Measurements from ENCODE around the gene MIGA2. TPM values are rescaled to one million over a fixed set of nuclear protein-coding genes. Genes with fewer than 3 reads are reported as not detected.

MIGA2 gene
- total RNA-seq, 1 experiment from 2014 or later, result 23.7 TPM

DNA sequence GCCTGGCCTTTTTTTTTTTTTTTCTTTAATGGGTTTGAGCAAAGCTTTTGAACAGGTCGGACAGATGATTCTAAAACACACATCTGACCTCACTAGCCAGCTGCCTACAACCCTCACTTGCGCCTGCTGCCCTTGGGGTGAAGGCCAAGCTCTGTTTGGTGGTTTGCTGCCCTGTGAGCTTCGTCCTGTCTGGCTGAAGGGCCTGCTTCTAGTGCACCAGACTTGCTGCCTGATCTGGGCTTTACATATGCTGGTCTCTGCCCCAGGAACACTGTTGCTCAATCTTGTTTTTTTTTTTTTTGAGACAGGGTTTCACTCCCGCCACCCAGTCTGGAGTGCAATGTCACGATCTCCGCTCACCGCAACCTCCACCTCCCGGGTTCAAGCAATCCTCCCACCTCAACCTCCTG, 28.1 kb downstream of the MIGA2 start:
- RAD21 ChIA-PET (ENCODE audit: low non-redundant PET in 1 of 2, low total read pairs in 2 of 2, uncharacterized antibody in 2 of 2, unreplicated experiment in 2 of 2), result no interaction called here
- H3K4me2 ChIP-seq (ENCODE audit: low read length), result no peak overlapping the region
- 0 out of 4 replicates have a peak, but pooled peaks cover 0 to 4% of the 10 kb centered on the region in 2 experiments for H3K36me3 ChIP-seq (ENCODE audit: control insufficient read depth in 1 of 2, insufficient read depth in 2 of 2, low read length in 2 of 2)
- H3K9me2 ChIP-seq (ENCODE audit: insufficient read depth), result no peaks in the 10 kb centered on the region
- no TSS peak for BruUV-seq (replicated peaks)
- no peaks in the 10 kb centered on the region for H4K20me1 ChIP-seq (ENCODE audit: insufficient read depth)
- no peak overlapping the region for H3K27ac ChIP-seq (ENCODE audit: low read depth, low read length)
- no peak overlapping the region for H3K4me3 ChIP-seq (replicated peaks in 1 of 2; ENCODE audit: low read depth in 1 of 2, low read length in 2 of 2)
- no peaks in the 10 kb centered on the region for H3K9me3 ChIP-seq (ENCODE audit: control insufficient read depth in 1 of 2, insufficient read depth in 1 of 2, low read depth in 1 of 2, low read length in 2 of 2)
- no peaks in the 10 kb centered on the region for H3K27me3 ChIP-seq (ENCODE audit: insufficient read depth, low read length)
- CTCF ChIA-PET, result no interaction called here
- H3K79me2 ChIP-seq (ENCODE audit: insufficient read depth, low read length), result no peaks in the 10 kb centered on the region
- peaks cover 0 to 6% of the 10 kb centered on the region in 2 experiments; a peak in 2 of 4 replicates for H3K4me1 ChIP-seq (ENCODE audit: control insufficient read depth in 1 of 2, insufficient read depth in 2 of 2, low read length in 2 of 2)
- TF ChIP-seq, protein P1, sequence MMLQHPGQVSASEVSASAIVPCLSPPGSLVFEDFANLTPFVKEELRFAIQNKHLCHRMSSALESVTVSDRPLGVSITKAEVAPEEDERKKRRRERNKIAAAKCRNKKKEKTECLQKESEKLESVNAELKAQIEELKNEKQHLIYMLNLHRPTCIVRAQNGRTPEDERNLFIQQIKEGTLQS (IDR thresholded peaks at IDR 0.05), result no peak
- no peak for TF ChIP-seq ZBTB33 (IDR thresholded peaks at IDR 0.05; ENCODE audit: extremely low read depth, insufficient replicate concordance, low read length)
- TF ChIP-seq SIN3A (IDR thresholded peaks at IDR 0.05; ENCODE audit: low read depth), result no peak
- no peak for TF ChIP-seq EZH2 (IDR thresholded peaks at IDR 0.05)
- TF ChIP-seq EGR1 (IDR thresholded peaks at IDR 0.05; ENCODE audit: low read depth), result no peak
- no peak for TF ChIP-seq POLR2AphosphoS5 (IDR thresholded peaks at IDR 0.05; ENCODE audit: low read depth, low read length)
- TF ChIP-seq ZFX (IDR thresholded peaks at IDR 0.05), result no peak
- H3K9ac ChIP-seq (ENCODE audit: low read length), result no peak overlapping the region
- ATAC-seq (no peak), DNase-seq (ENCODE audit: low read depth, low spot score) (no peak)
- intact Hi-C loops (cut with micrococcal nuclease), result no loop called here
- no peak overlapping the region for H2AFZ ChIP-seq (ENCODE audit: low read depth, low read length, poor library complexity, severe bottlenecking)
- POLR2A ChIA-PET, result no interaction called here

DNA sequence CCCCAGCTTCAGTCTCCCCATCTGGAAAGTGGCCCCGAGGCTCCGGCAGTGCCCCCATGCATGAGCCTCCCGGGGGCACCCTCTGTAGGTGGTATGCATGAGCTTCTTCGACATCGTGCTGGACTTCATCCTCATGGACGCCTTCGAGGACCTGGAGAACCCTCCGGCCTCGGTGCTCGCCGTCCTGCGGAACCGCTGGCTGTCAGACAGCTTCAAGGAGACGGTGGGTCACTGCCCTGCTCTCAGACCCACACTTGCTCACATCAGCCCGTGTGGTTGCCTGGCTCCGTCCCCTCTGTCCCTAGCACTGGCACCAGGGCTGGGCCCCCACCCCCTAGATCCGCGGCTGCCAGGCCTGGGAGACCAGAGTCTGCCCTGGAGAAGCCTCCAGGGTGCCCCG, 31.7 kb downstream of the MIGA2 start:
- H3K9ac ChIP-seq (ENCODE audit: low read length), result no peak overlapping the region
- no peaks in the 10 kb centered on the region for H3K4me1 ChIP-seq (ENCODE audit: control insufficient read depth in 1 of 2, insufficient read depth in 2 of 2, low read length in 2 of 2)
- intact Hi-C loops (cut with micrococcal nuclease), result no loop called here
- H4K20me1 ChIP-seq (ENCODE audit: insufficient read depth), result no peaks in the 10 kb centered on the region
- H2AFZ ChIP-seq (ENCODE audit: low read depth, low read length, poor library complexity, severe bottlenecking), result no peak overlapping the region
- H3K9me2 ChIP-seq (ENCODE audit: insufficient read depth), result no peaks in the 10 kb centered on the region
- H3K79me2 ChIP-seq (ENCODE audit: insufficient read depth, low read length), result no peaks in the 10 kb centered on the region
- DNase-seq (ENCODE audit: low read depth, low spot score) (no peak), ATAC-seq (no peak)
- CTCF ChIA-PET, result interaction anchor here (1.5 kb wide), 1 partner anchor 40 kb away, joined by 4 read pairs; the partner anchor contains the start of gene SH3GLB2
- no peak overlapping the region for H3K4me2 ChIP-seq (ENCODE audit: low read length)
- H3K27me3 ChIP-seq (ENCODE audit: insufficient read depth, low read length), result no peaks in the 10 kb centered on the region
- no TSS peak for BruUV-seq (replicated peaks)
- no peak for TF ChIP-seq TCF7L2 (IDR thresholded peaks at IDR 0.05; ENCODE audit: borderline replicate concordance, extremely low read depth, insufficient read depth, insufficient read length)
- TF ChIP-seq, protein P2, sequence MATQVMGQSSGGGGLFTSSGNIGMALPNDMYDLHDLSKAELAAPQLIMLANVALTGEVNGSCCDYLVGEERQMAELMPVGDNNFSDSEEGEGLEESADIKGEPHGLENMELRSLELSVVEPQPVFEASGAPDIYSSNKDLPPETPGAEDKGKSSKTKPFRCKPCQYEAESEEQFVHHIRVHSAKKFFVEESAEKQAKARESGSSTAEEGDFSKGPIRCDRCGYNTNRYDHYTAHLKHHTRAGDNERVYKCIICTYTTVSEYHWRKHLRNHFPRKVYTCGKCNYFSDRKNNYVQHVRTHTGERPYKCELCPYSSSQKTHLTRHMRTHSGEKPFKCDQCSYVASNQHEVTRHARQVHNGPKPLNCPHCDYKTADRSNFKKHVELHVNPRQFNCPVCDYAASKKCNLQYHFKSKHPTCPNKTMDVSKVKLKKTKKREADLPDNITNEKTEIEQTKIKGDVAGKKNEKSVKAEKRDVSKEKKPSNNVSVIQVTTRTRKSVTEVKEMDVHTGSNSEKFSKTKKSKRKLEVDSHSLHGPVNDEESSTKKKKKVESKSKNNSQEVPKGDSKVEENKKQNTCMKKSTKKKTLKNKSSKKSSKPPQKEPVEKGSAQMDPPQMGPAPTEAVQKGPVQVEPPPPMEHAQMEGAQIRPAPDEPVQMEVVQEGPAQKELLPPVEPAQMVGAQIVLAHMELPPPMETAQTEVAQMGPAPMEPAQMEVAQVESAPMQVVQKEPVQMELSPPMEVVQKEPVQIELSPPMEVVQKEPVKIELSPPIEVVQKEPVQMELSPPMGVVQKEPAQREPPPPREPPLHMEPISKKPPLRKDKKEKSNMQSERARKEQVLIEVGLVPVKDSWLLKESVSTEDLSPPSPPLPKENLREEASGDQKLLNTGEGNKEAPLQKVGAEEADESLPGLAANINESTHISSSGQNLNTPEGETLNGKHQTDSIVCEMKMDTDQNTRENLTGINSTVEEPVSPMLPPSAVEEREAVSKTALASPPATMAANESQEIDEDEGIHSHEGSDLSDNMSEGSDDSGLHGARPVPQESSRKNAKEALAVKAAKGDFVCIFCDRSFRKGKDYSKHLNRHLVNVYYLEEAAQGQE (IDR thresholded peaks at IDR 0.05; ENCODE audit: low read depth), result no peak
- TF ChIP-seq ZBTB33 (IDR thresholded peaks at IDR 0.05; ENCODE audit: extremely low read depth, insufficient replicate concordance, low read length), result no peak
- TF ChIP-seq ZFX (IDR thresholded peaks at IDR 0.05), result no peak
- TF ChIP-seq ELF1 (IDR thresholded peaks at IDR 0.05; ENCODE audit: borderline replicate concordance, low read depth), result no peak
- no peak for TF ChIP-seq CEBPB (IDR thresholded peaks at IDR 0.05; ENCODE audit: low read depth)
- TF ChIP-seq ZNF274 (IDR thresholded peaks at IDR 0.05; ENCODE audit: low read depth, low read length), result no peak
- H3K4me3 ChIP-seq (replicated peaks in 1 of 2; ENCODE audit: low read depth in 1 of 2, low read length in 2 of 2), result no peak overlapping the region
- no peaks in the 10 kb centered on the region for H3K9me3 ChIP-seq (ENCODE audit: control insufficient read depth in 1 of 2, insufficient read depth in 1 of 2, low read depth in 1 of 2, low read length in 2 of 2)
- RAD21 ChIA-PET (ENCODE audit: low non-redundant PET in 1 of 2, low total read pairs in 2 of 2, uncharacterized antibody in 2 of 2, unreplicated experiment in 2 of 2), result no interaction called here
- no peak overlapping the region for H3K27ac ChIP-seq (ENCODE audit: low read depth, low read length)
- POLR2A ChIA-PET, result no interaction called here
- H3K36me3 ChIP-seq (ENCODE audit: control insufficient read depth in 1 of 2, insufficient read depth in 2 of 2, low read length in 2 of 2), result 0 out of 4 replicates have a peak, but pooled peaks cover 0 to 4% of the 10 kb centered on the region in 2 experiments
